ENCODE data around the gene KPNA6. TPM values are rescaled to one million over a fixed set of nuclear protein-coding genes. Genes with fewer than 3 reads are reported as not detected.

Gene KPNA6
- total and polyA plus RNA-seq, 2 of the 13 experiments (the other 11 are each of a cell fraction or from before 2014, with no cell fraction given), result 22.0 to 47.5 TPM

DNA sequence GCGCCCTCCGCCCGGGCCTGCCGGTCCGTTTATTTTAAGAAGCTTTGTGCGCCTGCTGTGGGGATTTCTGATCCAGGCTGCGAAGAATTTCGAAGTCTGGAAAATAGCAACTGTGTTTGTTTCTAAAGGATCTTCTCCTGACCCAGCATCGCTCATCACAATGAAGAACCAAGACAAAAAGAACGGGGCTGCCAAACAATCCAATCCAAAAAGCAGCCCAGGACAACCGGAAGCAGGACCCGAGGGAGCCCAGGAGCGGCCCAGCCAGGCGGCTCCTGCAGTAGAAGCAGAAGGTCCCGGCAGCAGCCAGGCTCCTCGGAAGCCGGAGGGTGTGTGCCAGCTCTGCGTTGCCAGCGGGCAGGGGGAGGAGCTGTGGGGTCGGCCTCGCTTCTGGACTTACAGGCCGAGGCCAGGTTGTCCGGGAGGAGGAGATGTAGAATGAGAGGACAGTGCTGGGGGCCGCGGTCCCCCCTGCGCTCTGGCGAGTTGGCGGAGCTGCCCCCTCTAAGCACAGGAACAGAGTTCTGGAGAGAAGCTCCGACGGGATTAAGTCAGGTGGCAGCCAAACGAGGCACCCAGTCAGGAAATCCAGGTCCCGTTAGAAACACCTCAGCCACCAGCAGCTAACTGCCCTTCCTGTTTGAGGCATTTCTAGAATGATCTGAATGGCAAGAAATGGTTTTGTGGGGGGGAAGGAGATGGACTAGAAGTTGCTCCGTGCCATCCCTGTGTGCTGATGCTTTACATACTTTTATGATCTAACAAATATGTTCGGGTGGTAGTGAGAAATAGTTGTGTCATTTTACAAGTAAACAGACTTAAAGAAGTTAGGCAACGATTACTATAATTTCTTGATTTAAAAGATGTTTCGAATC, 72.6 kb downstream of the KPNA6 start (continued):
- TF ChIP-seq ZNF407 (CRISPR knock-in tag; IDR thresholded peaks at IDR 0.05; ENCODE audit: not compliant biosample characterization) (no peak), BRCA1 (CRISPR knock-in tag; IDR thresholded peaks at IDR 0.05) (no peak), ARID4A (CRISPR knock-in tag; IDR thresholded peaks at IDR 0.05; ENCODE audit: borderline replicate concordance) (no peak; the same call in 1 of the 2 replicates), NCOA2 (CRISPR knock-in tag; IDR thresholded peaks at IDR 0.05) (no peak), BCL6 (CRISPR knock-in tag; IDR thresholded peaks at IDR 0.05) (no peak; the same call in 1 of the 2 replicates), SP2 (CRISPR knock-in tag; IDR thresholded peaks at IDR 0.05) (no peak), TCF12 (IDR thresholded peaks at IDR 0.05) (no peak), TCF12 (CRISPR knock-in tag; IDR thresholded peaks at IDR 0.05) (no peak), HNRNPL (IDR thresholded peaks at IDR 0.05; ENCODE audit: low read depth, low read length) (peak; percentile 74; the same call in 1 of the 2 replicates), TBL1XR1 (IDR thresholded peaks at IDR 0.05; ENCODE audit: borderline replicate concordance, low read length, partially characterized antibody) (no peak), ZNF615 (CRISPR knock-in tag; IDR thresholded peaks at IDR 0.05; ENCODE audit: borderline replicate concordance) (no peak; the same call in 1 of the 2 replicates), ZNF766 (CRISPR knock-in tag; IDR thresholded peaks at IDR 0.05; ENCODE audit: borderline replicate concordance) (no peak), ZNF17 (CRISPR knock-in tag; IDR thresholded peaks at IDR 0.05) (no peak)
- TF ChIP-seq, protein P1, sequence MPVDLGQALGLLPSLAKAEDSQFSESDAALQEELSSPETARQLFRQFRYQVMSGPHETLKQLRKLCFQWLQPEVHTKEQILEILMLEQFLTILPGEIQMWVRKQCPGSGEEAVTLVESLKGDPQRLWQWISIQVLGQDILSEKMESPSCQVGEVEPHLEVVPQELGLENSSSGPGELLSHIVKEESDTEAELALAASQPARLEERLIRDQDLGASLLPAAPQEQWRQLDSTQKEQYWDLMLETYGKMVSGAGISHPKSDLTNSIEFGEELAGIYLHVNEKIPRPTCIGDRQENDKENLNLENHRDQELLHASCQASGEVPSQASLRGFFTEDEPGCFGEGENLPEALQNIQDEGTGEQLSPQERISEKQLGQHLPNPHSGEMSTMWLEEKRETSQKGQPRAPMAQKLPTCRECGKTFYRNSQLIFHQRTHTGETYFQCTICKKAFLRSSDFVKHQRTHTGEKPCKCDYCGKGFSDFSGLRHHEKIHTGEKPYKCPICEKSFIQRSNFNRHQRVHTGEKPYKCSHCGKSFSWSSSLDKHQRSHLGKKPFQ (CRISPR knock-in tag; IDR thresholded peaks at IDR 0.05; ENCODE audit: insufficient replicate concordance), result no peak
